ENCODE measurements around the gene GNPTAB.

Gene GNPTAB

GRCh38 chr12:101727098-101727497, 103.7 kb downstream of the GNPTAB start:
- no peak overlapping the region for H3K27ac ChIP-seq (ENCODE audit: low read depth, low read length)
- no peak overlapping the region for H3K4me3 ChIP-seq (ENCODE audit: low read length)
- H2BK15ac ChIP-seq (replicated peaks; ENCODE audit: low read depth) = no peak overlapping the region
- H4K5ac ChIP-seq (ENCODE audit: low read length) = no peak overlapping the region
- no peak for DNase-seq
- H2BK5ac ChIP-seq (ENCODE audit: low read length) = no peak overlapping the region
- no peak overlapping the region for H3K23ac ChIP-seq (ENCODE audit: low read length)
- H3K4me2 ChIP-seq (ENCODE audit: low read length) = no peak overlapping the region
- H3K56ac ChIP-seq (ENCODE audit: low read length) = no peak overlapping the region
- H3K4ac ChIP-seq (ENCODE audit: low read depth, low read length) = no peak overlapping the region
- H4K8ac ChIP-seq (ENCODE audit: low read depth, low read length) = no peak overlapping the region
- H3K79me2 ChIP-seq (ENCODE audit: control insufficient read depth, insufficient read depth, low read length) = no peaks in the 10 kb centered on the region
- H3K4me1 ChIP-seq (ENCODE audit: control insufficient read depth, low read depth, low read length) = no peaks in the 10 kb centered on the region
- H2BK120ac ChIP-seq (ENCODE audit: low read depth, low read length) = no peak overlapping the region
- no peak overlapping the region for H2AK5ac ChIP-seq (ENCODE audit: low read length)
- no peak overlapping the region for H3K18ac ChIP-seq (ENCODE audit: low read length)
- H3K27me3 ChIP-seq (ENCODE audit: insufficient read depth, low read length, poor library complexity) = no peaks in the 10 kb centered on the region
- no peaks in the 10 kb centered on the region for H3K36me3 ChIP-seq (ENCODE audit: control insufficient read depth, insufficient read depth, low read length)
- H3K79me1 ChIP-seq (ENCODE audit: low read length) = no peaks in the 10 kb centered on the region
- H3K9ac ChIP-seq (ENCODE audit: low read length) = no peak overlapping the region

GRCh38 chr12:101722392-101722791, 108.4 kb downstream of the GNPTAB start:
- Histone ChIP-seq H3K4me2 (ENCODE audit: low read length) (no peak overlapping the region), H3K36me3 (ENCODE audit: control insufficient read depth, insufficient read depth, low read length) (no peaks in the 10 kb centered on the region), H3K79me2 (ENCODE audit: control insufficient read depth, insufficient read depth, low read length) (no peaks in the 10 kb centered on the region), H4K5ac (ENCODE audit: low read length) (no peak overlapping the region), H3K9ac (ENCODE audit: low read length) (no peak overlapping the region), H3K4me3 (ENCODE audit: low read length) (no peak overlapping the region), H3K27ac (ENCODE audit: low read depth, low read length) (no peak overlapping the region), H2AK5ac (ENCODE audit: low read length) (no peak overlapping the region), H3K4me1 (ENCODE audit: control insufficient read depth, low read depth, low read length) (no peaks in the 10 kb centered on the region), H2BK5ac (ENCODE audit: low read length) (no peak overlapping the region), H3K27me3 (ENCODE audit: insufficient read depth, low read length, poor library complexity) (no peaks in the 10 kb centered on the region), H3K4ac (ENCODE audit: low read depth, low read length) (no peak overlapping the region), H3K79me1 (ENCODE audit: low read length) (no peaks in the 10 kb centered on the region), H2BK120ac (ENCODE audit: low read depth, low read length) (no peak overlapping the region), H3K56ac (ENCODE audit: low read length) (no peak overlapping the region), H4K8ac (ENCODE audit: low read depth, low read length) (no peak overlapping the region), H3K18ac (ENCODE audit: low read length) (no peak overlapping the region), H2BK15ac (replicated peaks; ENCODE audit: low read depth) (no peak overlapping the region), H3K23ac (ENCODE audit: low read length) (no peak overlapping the region)
- DNase-seq = no peak
- no CpG with 5 or more reads among the region's 4 CpGs for WGBS (ENCODE audit: extremely low coverage, insufficient coverage, low lambda C conversion rate)

- Histone ChIP-seq H3K9ac (ENCODE audit: low read length) (no peak overlapping the region), H3K27ac (ENCODE audit: low read depth, low read length) (no peak overlapping the region), H3K79me2 (ENCODE audit: control insufficient read depth, insufficient read depth, low read length) (no peaks in the 10 kb centered on the region), H3K18ac (ENCODE audit: low read length) (no peak overlapping the region), H2BK15ac (replicated peaks; ENCODE audit: low read depth) (no peak overlapping the region), H3K4me2 (ENCODE audit: low read length) (no peak overlapping the region), H2BK5ac (ENCODE audit: low read length) (no peak overlapping the region), H4K8ac (ENCODE audit: low read depth, low read length) (no peak overlapping the region), H3K36me3 (ENCODE audit: control insufficient read depth, insufficient read depth, low read length) (no peaks in the 10 kb centered on the region), H3K23ac (ENCODE audit: low read length) (no peak overlapping the region), H3K4me3 (ENCODE audit: low read length) (no peak overlapping the region), H4K5ac (ENCODE audit: low read length) (no peak overlapping the region), H3K79me1 (ENCODE audit: low read length) (no peaks in the 10 kb centered on the region), H2BK120ac (ENCODE audit: low read depth, low read length) (no peak overlapping the region), H3K56ac (ENCODE audit: low read length) (no peak overlapping the region), H3K4ac (ENCODE audit: low read depth, low read length) (no peak overlapping the region), H2AK5ac (ENCODE audit: low read length) (no peak overlapping the region), H3K27me3 (ENCODE audit: insufficient read depth, low read length, poor library complexity) (no peaks in the 10 kb centered on the region), H3K4me1 (ENCODE audit: control insufficient read depth, low read depth, low read length) (no peaks in the 10 kb centered on the region)
- no peak for DNase-seq
Observed at GRCh38 chr12:101720118-101720517, 110.6 kb downstream of the GNPTAB start.

- no peak overlapping the region for H2BK120ac ChIP-seq (ENCODE audit: low read depth, low read length)
- H4K8ac ChIP-seq (ENCODE audit: low read depth, low read length) = no peak overlapping the region
- no peak overlapping the region for H3K23ac ChIP-seq (ENCODE audit: low read length)
- H3K56ac ChIP-seq (ENCODE audit: low read length) = no peak overlapping the region
- no peak overlapping the region for H3K27ac ChIP-seq (ENCODE audit: low read depth, low read length)
- H3K4me1 ChIP-seq (ENCODE audit: control insufficient read depth, low read depth, low read length) = no peaks in the 10 kb centered on the region
- H3K27me3 ChIP-seq (ENCODE audit: insufficient read depth, low read length, poor library complexity) = no peaks in the 10 kb centered on the region
- no peak overlapping the region for H3K9ac ChIP-seq (ENCODE audit: low read length)
- H3K36me3 ChIP-seq (ENCODE audit: control insufficient read depth, insufficient read depth, low read length) = no peaks in the 10 kb centered on the region
- no peaks in the 10 kb centered on the region for H3K79me1 ChIP-seq (ENCODE audit: low read length)
- H2AK5ac ChIP-seq (ENCODE audit: low read length) = no peak overlapping the region
- H3K4me2 ChIP-seq (ENCODE audit: low read length) = no peak overlapping the region
- no peak overlapping the region for H3K4ac ChIP-seq (ENCODE audit: low read depth, low read length)
- H3K79me2 ChIP-seq (ENCODE audit: control insufficient read depth, insufficient read depth, low read length) = no peaks in the 10 kb centered on the region
- DNase-seq = no peak
- no peak overlapping the region for H3K4me3 ChIP-seq (ENCODE audit: low read length)
- H3K18ac ChIP-seq (ENCODE audit: low read length) = no peak overlapping the region
- no peak overlapping the region for H2BK5ac ChIP-seq (ENCODE audit: low read length)
- no peak overlapping the region for H4K5ac ChIP-seq (ENCODE audit: low read length)
- no peak overlapping the region for H2BK15ac ChIP-seq (replicated peaks; ENCODE audit: low read depth)
Observed at GRCh38 chr12:101719566-101719965, 111.2 kb downstream of the GNPTAB start.

GRCh38 chr12:101714877-101715444, 115.8 kb downstream of the GNPTAB start:
- H2BK5ac ChIP-seq (ENCODE audit: low read length) = no peak overlapping the region
- no peak overlapping the region for H3K23ac ChIP-seq (ENCODE audit: low read length)
- no peak for DNase-seq
- no peaks in the 10 kb centered on the region for H3K79me2 ChIP-seq (ENCODE audit: control insufficient read depth, insufficient read depth, low read length)
- no peak overlapping the region for H3K4me2 ChIP-seq (ENCODE audit: low read length)
- no CpG with 5 or more reads among the region's 3 CpGs for WGBS (ENCODE audit: extremely low coverage, insufficient coverage, low lambda C conversion rate)
- H3K27me3 ChIP-seq (ENCODE audit: insufficient read depth, low read length, poor library complexity) = no peaks in the 10 kb centered on the region
- H3K4ac ChIP-seq (ENCODE audit: low read depth, low read length) = no peak overlapping the region
- H4K5ac ChIP-seq (ENCODE audit: low read length) = no peak overlapping the region
- no peak overlapping the region for H4K8ac ChIP-seq (ENCODE audit: low read depth, low read length)
- H2BK120ac ChIP-seq (ENCODE audit: low read depth, low read length) = no peak overlapping the region
- H3K9ac ChIP-seq (ENCODE audit: low read length) = no peak overlapping the region
- H3K27ac ChIP-seq (ENCODE audit: low read depth, low read length) = no peak overlapping the region
- no peak overlapping the region for H3K18ac ChIP-seq (ENCODE audit: low read length)
- no peaks in the 10 kb centered on the region for H3K4me1 ChIP-seq (ENCODE audit: control insufficient read depth, low read depth, low read length)
- no peak overlapping the region for H3K4me3 ChIP-seq (ENCODE audit: low read length)
- H2AK5ac ChIP-seq (ENCODE audit: low read length) = no peak overlapping the region
- H3K79me1 ChIP-seq (ENCODE audit: low read length) = peaks cover 3% of the 10 kb centered on the region
- H3K36me3 ChIP-seq (ENCODE audit: control insufficient read depth, insufficient read depth, low read length) = no peaks in the 10 kb centered on the region
- no peak overlapping the region for H3K56ac ChIP-seq (ENCODE audit: low read length)
- no peak overlapping the region for H2BK15ac ChIP-seq (replicated peaks; ENCODE audit: low read depth)

- Histone ChIP-seq H2AK5ac (ENCODE audit: low read length) (no peak overlapping the region), H2BK5ac (ENCODE audit: low read length) (no peak overlapping the region), H3K18ac (ENCODE audit: low read length) (no peak overlapping the region), H2BK15ac (replicated peaks; ENCODE audit: low read depth) (no peak overlapping the region), H3K4me2 (ENCODE audit: low read length) (no peak overlapping the region), H4K5ac (ENCODE audit: low read length) (no peak overlapping the region), H3K4me3 (ENCODE audit: low read length) (no peak overlapping the region), H4K8ac (ENCODE audit: low read depth, low read length) (no peak overlapping the region), H3K27me3 (ENCODE audit: insufficient read depth, low read length, poor library complexity) (no peaks in the 10 kb centered on the region), H3K27ac (ENCODE audit: low read depth, low read length) (no peak overlapping the region), H3K79me1 (ENCODE audit: low read length) (peaks cover 3% of the 10 kb centered on the region), H3K4ac (ENCODE audit: low read depth, low read length) (no peak overlapping the region), H3K23ac (ENCODE audit: low read length) (no peak overlapping the region), H3K56ac (ENCODE audit: low read length) (no peak overlapping the region), H3K36me3 (ENCODE audit: control insufficient read depth, insufficient read depth, low read length) (no peaks in the 10 kb centered on the region), H2BK120ac (ENCODE audit: low read depth, low read length) (no peak overlapping the region), H3K79me2 (ENCODE audit: control insufficient read depth, insufficient read depth, low read length) (no peaks in the 10 kb centered on the region), H3K9ac (ENCODE audit: low read length) (no peak overlapping the region), H3K4me1 (ENCODE audit: control insufficient read depth, low read depth, low read length) (no peaks in the 10 kb centered on the region)
- DNase-seq = no peak
- no CpG with 5 or more reads among the region's 2 CpGs for WGBS (ENCODE audit: extremely low coverage, insufficient coverage, low lambda C conversion rate)
Observed at GRCh38 chr12:101713930-101714329, 116.8 kb downstream of the GNPTAB start.
